Prostate gland (tissue), 2 donors: ENCODE measurements around the gene ADGB. TPM values are rescaled to one million over a fixed set of nuclear protein-coding genes. Genes with fewer than 3 reads are reported as not detected.

Experiments used
- DNase-seq: peaks from one replicate; pipeline ENCODE4 v3.0.0-alpha.2; 2019; ENCODE audit warnings: low spot score
- H3K27ac ChIP-seq, 2 donors: fragments of 200-600 bp; sonication (generic); 2 replicates each; pipeline ENCODE4 v1.5.1; 2017 to 2019
- H3K27me3 ChIP-seq: fragments of 200-600 bp; sonication (generic); replicated peaks from 2 replicates; pipeline ENCODE4 v1.5.1; 2019; ENCODE audit not compliant: insufficient read depth
- H3K36me3 ChIP-seq, 2 donors: fragments of 200-600 bp; sonication (generic); 1 replicate in 1 of 2; 2 replicates in 1 of 2; pipeline versions ENCODE4 v1.5.1 to v1.8.1; 2017 to 2019
- H3K4me1 ChIP-seq: fragments of 200-600 bp; sonication (generic); replicated peaks from 2 replicates; pipeline ENCODE4 v1.5.1; 2019
- H3K4me3 ChIP-seq, 2 donors: fragments of 200-600 bp; sonication (generic); 2 replicates each; pipeline ENCODE4 v1.5.1; 2017 to 2019
- H3K9me3 ChIP-seq: fragments of 200-600 bp; sonication (generic); 2 replicates; pipeline ENCODE4 v1.5.1; 2017
- CTCF ChIP-seq, 4 experiments: fragments of 200-600 bp in 2 of 4; fragments of 450-650 bp in 2 of 4; sonication (generic) in 2 of 4; IDR thresholded peaks; 1 replicate in 3 of 4; 2 replicates in 1 of 4; pipeline ENCODE4 v1.5.1; 2016 to 2019; ENCODE audit warnings: antibody characterized with exemption in 4 of 4, mild to moderate bottlenecking in 2 of 4, moderate library complexity in 2 of 4
- POLR2A ChIP-seq: fragments of 450-650 bp; IDR thresholded peaks from one replicate; pipeline ENCODE4 v1.6.1; 2016; ENCODE audit warnings: antibody characterized with exemption, mild to moderate bottlenecking
- POLR2AphosphoS5 ChIP-seq: sonication (generic); formaldehyde crosslinking; IDR thresholded peaks from one replicate; pipeline ENCODE4 v1.6.1; 2017; ENCODE audit warnings: antibody characterized with exemption
- WGBS: methylation state at CpG from one replicate; pipeline ENCODE4 v1.1.5; 2018; 5-methylcytosine and 5-hydroxymethylcytosine counted together
- intact Hi-C: fragments of 100-400 bp; cut with DNase I; formaldehyde crosslinking; loops from one replicate; pipeline ENCODE4 v1.14.2; 2022
- total RNA-seq, 2 donors: library from RNA; depleted of rRNA; stranded (reverse); fragments of >200 nt; gene quantifications; one replicate each; pipeline ENCODE4 v1.1.0, GENCODE V29; 2016

The ADGB gene
- total RNA-seq, 2 donors from 2014 or later = 8.1 TPM; not detected in 1

- 71% methylated on average over 8 of the region's 8 CpGs for WGBS
- H3K4me1 ChIP-seq = no peaks in the 10 kb centered on the region
- no peak overlapping the region for H3K27ac ChIP-seq
- intact Hi-C loops = no loop called here
- H3K4me3 ChIP-seq = no peak overlapping the region
- H3K27me3 ChIP-seq = no peaks in the 10 kb centered on the region
- TF ChIP-seq POLR2AphosphoS5 = no peak
- no peak for TF ChIP-seq POLR2A
- TF ChIP-seq CTCF (IDR thresholded peaks at IDR 0.05) = no peak
- no peak for DNase-seq
- H3K36me3 ChIP-seq = no peaks in the 10 kb centered on the region
- no peaks in the 10 kb centered on the region for H3K9me3 ChIP-seq
Measured at GRCh38 chr6:146650799-146651481, 52.2 kb downstream of the ADGB start.

- Histone ChIP-seq H3K9me3 (no peaks in the 10 kb centered on the region), H3K27ac (no peak overlapping the region), H3K27me3 (no peaks in the 10 kb centered on the region), H3K36me3 (no peaks in the 10 kb centered on the region), H3K4me1 (no peaks in the 10 kb centered on the region), H3K4me3 (no peak overlapping the region)
- no peak for TF ChIP-seq CTCF (IDR thresholded peaks at IDR 0.05)
- TF ChIP-seq POLR2AphosphoS5 = no peak
- 82% methylated on average over 4 of the region's 4 CpGs for WGBS
- no peak for DNase-seq
- intact Hi-C loops = no loop called here
Measured at GRCh38 chr6:146651482-146651863, 52.7 kb downstream of the ADGB start.

- DNase-seq = no peak
- intact Hi-C loops = no loop called here
- Histone ChIP-seq H3K4me3 (no peak overlapping the region), H3K9me3 (no peaks in the 10 kb centered on the region), H3K27me3 (no peaks in the 10 kb centered on the region), H3K4me1 (no peaks in the 10 kb centered on the region), H3K27ac (no peak overlapping the region), H3K36me3 (no peaks in the 10 kb centered on the region)
- 93% methylated on average over 3 of the region's 3 CpGs for WGBS
- no peak for TF ChIP-seq CTCF (IDR thresholded peaks at IDR 0.05)
Measured at GRCh38 chr6:146657432-146657831, 58.7 kb downstream of the ADGB start.

GRCh38 chr6:146664871-146665360 is 66.1 kb downstream of the ADGB start:
- Histone ChIP-seq H3K4me1 (no peaks in the 10 kb centered on the region), H3K4me3 (no peak overlapping the region), H3K27ac (no peak overlapping the region), H3K27me3 (no peaks in the 10 kb centered on the region), H3K36me3 (no peaks in the 10 kb centered on the region), H3K9me3 (no peaks in the 10 kb centered on the region)
- TF ChIP-seq POLR2AphosphoS5 = no peak
- no peak for TF ChIP-seq CTCF (IDR thresholded peaks at IDR 0.05)
- no peak for TF ChIP-seq POLR2A
- DNase-seq = no peak
- intact Hi-C loops = no loop called here
- WGBS = 32% methylated on average over 3 of the region's 3 CpGs

- WGBS = 24% methylated on average over 2 of the region's 2 CpGs
- no peak overlapping the region for H3K27ac ChIP-seq
- intact Hi-C loops = no loop called here
- H3K4me1 ChIP-seq = no peaks in the 10 kb centered on the region
- no peaks in the 10 kb centered on the region for H3K27me3 ChIP-seq
- no peak for DNase-seq
- no peak overlapping the region for H3K4me3 ChIP-seq
- H3K36me3 ChIP-seq = no peaks in the 10 kb centered on the region
- no peaks in the 10 kb centered on the region for H3K9me3 ChIP-seq
- TF ChIP-seq CTCF (IDR thresholded peaks at IDR 0.05) = no peak
Measured at GRCh38 chr6:146666909-146667308, 68.1 kb downstream of the ADGB start.
